HG03460 (cell line): ENCODE measurements around the gene CDK3.
"Not testable (repeated sequence)": the region's sequence is repeated elsewhere in the genome, so short reads cannot be mapped to it uniquely, and the experiment has no call there.

Experiments
- ATAC-seq: cut with Tn5 transposase; IDR thresholded peaks from one replicate; pipeline ENCODE4 v1.9.1; 2021; ENCODE audit not compliant: unreplicated experiment

Gene CDK3

DNA sequence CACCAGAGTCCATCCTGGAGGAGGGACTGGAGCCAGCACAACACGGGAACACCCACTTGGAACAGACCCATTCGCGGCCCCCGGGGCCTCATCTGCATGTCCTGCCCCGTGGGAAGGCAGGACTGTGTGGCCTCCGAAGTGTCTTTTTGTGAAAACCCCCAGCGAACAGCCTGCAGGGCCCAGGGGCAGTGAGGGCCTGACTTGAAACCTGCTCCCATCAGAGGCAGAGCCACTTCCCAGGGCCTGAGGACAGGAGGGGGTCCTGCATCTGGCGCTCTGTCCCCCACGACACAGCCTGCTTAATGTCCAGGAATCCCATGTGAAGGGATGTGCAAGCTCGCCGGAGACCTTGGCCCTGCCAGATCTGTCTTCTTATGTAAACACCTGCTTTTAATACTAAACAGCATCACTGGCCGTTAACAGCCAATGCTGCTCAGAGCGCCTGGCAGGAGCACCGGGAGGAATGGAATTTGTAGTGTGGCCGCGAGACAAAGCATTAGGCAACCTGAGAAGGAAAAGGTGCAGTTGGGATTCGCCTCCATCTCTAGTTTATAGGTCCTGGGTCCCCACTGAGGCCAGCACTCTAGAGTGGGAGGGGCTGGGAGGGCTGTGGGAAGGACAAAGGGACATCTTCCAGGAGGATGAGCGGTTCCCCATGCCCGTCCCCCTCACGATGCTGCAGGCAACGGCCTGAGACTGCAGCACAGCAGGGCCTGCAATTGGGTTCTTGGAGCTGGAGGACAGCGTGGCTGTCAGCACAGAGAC lies 36.0 kb downstream of the CDK3 start:
- no peak for ATAC-seq

DNA sequence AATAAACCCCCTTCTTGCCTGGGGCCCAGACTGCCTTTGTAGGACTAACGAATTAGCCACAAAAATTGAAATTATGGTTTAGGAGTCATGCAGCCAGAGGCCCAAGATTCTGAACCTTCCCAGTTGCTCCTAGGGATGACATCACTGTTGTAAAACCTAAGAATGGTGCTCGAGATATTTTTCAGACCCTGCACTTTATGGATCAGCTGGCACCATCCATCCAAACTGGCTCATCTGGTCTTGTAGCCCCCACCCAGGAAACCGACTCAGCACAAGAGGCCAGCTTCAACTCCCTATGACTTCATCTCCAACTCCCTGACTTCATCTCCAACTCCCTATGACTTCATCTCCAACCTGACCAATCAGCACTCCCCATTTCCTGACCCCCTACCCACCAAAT lies 37.4 kb downstream of the CDK3 start:
- ATAC-seq: no peak

DNA sequence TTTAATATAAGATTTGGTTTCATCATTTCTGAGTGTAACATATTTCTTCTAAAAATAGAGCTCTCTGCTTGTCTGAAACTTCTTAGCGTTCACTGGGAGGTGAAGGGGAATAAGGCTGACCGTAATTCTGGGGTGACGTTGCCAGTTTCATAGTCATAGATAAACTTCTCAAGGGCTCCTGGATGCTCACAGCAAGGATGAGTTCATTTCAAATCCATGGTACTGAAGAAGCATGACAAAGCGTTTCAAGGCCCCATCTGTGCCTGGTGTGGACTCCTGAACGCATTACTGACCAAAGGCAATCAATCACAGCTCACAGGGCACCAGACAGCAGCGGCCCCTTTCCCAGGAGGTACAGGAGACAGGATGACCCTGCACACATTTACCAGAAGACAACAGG lies 38.5 kb downstream of the CDK3 start:
- ATAC-seq: no peak

DNA sequence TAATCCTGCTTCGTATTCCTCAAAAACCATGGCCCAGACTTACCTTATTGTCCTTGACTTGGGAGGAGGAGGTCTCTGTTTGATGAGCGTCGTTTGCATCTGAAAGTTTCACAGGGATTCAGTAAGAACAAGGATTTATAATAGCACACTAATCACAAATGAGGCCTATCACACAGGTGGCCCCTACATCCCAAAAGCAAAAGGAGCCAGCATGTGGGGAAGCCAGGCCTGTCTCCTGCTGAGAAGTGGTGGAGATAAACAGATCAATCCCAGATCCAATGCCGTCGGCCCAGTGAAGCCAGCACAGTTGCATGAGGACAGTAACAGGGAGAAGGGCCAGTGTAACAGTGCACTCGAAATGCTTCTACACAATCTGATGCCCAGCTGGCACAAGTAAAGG lies 39.7 kb downstream of the CDK3 start:
- no peak for ATAC-seq

DNA sequence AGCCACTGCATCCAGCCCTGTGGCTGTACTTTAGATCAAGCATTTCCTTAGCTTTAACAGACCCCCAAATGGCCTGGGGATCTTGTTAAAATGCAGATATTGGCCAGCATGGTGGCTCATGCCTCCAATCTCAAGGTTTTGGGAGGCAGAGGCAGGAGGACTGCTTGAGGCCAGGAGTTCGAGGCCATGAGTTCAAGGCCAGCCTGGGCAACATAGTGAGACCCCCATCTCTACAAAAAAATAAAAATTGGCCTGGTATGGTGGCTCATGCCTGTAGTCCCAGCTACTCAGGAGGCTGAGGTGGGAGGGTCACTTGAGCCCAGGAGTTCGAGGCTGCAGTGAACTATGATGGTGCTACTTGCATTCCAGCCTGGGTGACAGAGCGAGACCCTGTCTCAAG lies 42.2 kb downstream of the CDK3 start:
- ATAC-seq: not testable (repeated sequence)

DNA sequence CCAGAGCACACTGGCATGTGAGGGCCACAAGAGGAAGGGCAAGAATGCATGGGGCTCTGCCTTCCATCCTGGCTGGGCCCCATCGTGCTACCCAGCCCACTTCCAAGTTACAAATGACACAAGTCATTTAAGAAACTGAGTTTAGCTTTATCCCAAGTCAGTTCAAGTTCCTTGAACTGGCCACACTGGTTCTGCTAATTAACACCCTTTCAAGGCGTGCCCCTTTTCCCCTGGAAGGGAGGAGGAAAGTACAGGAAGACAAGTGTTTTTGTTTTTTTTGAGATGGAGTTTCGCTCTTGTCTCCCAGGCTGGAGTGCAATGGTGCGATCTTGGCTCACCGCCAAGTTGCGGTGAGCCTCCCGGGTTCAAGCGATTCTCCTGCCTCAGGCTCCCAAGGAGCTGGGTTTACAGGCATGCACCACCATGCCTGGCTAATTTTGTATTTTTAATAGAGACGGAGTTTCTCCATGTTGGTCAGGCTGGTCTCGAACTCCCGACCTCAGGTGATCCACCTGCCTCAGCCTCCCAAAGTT lies 43.9 kb downstream of the CDK3 start:
- ATAC-seq: not testable (repeated sequence)

DNA sequence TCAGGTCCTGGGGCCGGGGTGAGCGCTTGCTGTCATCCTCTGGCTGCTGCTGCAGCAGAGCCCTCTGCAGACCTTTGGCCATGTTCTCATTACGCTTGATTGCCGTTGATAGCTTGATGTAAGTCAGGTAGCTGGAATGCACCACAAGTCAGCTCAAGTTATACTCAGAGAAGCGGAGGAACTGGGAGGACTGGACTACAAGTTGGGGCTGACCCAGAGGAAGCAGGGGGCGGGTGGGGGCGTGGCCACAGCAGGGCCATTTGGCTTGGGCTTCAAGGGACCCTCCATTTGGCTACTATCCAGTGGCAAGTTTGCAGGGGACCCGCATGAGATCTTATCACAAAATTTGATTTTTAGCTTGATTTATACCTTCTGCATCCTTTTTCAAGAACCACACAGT lies 45.4 kb downstream of the CDK3 start:
- ATAC-seq: no peak

DNA sequence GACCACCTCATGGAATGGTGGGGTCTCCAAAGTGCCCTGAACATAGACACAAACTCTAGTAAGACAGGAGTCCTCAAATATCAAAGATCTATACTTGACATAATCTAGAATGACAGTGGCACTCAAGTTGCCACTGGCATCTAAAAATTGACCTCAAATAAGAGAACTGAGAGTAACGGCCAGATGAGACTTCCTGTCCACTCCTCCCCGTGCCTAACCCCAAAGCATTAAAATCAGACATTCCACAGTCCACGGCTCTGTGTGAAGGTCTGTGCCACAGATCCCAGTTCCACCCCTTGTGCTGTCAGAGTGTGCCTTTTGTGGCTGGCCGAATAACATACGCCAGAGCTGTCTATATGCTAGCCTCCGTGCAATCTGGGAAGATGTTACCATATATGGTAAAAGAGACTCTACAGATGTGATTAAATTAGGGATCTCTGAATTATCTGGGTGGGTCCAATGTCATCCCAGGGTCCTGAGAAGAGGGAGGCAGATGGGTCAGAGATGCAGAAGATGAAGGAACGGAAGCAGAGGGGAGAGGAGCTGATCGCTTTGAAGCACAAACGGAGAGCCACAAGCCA lies 47.5 kb downstream of the CDK3 start:
- no peak for ATAC-seq

DNA sequence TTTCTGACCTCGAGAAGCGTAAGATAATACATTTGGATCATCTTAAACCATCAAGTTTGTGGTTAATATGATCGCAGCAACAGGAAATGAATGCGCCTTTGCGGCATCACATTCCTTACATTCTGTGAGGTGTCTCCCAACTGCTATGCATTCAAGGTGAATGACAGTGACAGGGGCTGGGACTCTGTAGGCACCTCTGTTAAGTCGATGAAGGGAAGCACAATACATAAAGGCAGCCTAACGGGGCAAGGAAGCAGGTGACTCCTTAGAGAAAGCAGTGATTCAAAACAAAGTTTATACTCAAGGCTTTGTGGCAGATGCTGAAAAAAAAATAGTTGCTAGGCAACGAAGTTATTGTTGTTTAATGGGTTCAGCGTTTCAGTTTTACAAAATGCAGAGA lies 48.1 kb downstream of the CDK3 start:
- no peak for ATAC-seq

DNA sequence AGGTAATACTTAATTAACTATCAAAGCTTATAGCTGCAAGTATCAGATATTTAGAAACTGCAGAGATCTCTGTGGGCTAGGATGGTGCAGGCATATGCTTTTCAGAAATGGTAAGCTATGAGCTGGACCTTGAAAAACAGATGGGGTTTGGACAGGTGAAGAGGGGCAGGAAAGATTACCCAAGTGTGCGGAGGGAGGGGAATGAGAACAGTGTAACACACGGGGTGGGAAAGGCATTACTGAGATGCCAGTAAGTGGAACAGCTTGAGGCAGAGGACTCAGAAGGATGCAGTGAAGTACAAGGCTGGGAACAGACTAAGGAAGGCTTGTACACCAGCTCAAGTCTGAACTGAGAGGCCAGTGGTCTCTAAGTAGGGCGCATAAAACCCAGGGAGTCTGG lies 48.6 kb downstream of the CDK3 start:
- no peak for ATAC-seq

DNA sequence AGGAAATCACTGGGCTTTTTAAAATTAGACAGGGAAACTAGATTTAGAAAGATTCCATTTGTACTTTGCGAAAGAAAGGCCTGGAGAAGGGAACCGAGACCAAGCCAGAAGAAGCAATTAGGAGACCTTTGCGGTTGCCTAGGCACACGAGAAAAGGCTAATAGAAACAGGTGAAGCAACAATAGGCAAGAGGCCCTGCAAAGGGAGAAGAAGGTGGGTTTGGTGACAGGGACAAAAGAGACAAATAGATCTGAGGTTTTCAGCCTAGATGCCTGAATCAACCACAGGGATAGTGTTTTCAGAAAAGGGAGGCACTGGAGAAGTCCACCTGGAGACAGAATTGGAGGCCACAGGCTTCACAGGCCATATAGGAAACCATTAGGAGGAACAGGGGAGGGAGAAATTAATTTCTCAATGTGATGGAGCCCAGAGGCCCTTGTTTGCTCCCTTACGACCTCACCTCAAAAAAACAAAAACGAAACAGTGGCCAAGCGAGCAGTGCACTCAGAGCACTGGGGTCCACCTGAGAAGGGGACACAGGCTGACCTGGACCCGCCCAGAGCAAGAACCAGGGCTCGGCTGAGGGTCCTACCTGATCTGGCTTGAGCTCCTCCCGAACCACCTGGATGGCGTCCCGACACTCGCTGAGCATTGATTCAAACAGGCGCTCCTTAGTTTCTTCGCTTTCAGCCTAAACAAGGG lies 49.3 kb downstream of the CDK3 start:
- ATAC-seq: no peak

DNA sequence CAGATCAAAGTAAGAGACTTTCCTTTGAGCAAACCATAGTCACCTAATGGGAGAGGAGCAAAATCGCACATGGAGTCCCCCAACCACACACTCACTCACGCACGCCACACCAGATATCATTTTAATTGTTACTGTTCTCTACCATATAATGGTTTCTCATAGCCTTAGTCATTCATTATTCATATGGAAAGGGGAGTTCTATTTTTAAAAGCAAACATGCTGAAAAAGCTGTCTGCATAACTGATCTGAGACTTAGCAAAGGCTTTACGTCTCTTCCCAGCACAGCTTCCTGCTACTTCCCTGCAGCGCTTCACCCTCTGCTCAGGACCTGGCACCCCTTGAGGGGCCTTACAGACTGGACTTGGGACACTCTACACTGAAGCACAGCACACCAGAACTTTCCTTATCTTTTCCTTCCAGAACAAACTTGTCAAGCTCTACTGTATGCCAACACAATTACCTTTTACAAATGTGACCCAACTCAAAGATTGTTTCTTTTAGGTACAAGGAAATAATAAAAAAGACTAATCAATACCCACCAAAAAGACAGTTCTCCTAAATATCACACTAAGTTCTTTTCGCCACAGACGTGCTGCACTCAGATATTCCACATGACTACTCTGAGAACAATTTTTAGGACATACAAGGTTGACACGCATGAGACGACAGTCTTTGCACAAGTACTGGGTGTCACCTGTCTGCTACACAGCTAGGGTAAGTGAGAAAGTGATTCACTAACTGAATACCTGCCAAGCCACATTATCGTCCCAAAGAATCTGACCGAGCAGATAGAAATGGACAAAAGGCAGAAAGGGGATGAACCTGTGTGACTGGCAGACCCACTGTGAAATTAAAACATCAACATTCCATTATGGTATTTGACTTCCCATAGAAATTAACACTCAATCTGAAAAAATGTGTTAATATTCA lies 50.1 kb downstream of the CDK3 start:
- no peak for ATAC-seq

DNA sequence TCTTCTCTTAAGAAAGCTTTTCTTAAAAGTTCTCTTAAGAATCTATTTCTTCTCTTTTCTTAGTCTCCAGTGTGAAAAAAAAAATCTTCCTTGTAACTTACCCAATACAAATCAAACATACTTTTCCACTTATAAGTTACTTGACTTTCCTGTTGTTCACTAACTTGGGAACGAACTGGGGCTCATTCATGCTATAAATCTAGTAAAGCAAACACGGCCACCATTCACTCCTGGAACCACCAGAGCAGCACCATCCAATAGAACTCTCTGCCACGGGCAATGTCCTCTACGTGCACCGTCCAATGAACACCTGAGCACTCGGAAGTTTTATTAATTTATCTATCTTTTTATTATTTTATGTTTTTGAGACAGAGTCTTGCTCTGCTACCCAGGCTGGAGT lies 50.9 kb downstream of the CDK3 start:
- ATAC-seq: no peak

DNA sequence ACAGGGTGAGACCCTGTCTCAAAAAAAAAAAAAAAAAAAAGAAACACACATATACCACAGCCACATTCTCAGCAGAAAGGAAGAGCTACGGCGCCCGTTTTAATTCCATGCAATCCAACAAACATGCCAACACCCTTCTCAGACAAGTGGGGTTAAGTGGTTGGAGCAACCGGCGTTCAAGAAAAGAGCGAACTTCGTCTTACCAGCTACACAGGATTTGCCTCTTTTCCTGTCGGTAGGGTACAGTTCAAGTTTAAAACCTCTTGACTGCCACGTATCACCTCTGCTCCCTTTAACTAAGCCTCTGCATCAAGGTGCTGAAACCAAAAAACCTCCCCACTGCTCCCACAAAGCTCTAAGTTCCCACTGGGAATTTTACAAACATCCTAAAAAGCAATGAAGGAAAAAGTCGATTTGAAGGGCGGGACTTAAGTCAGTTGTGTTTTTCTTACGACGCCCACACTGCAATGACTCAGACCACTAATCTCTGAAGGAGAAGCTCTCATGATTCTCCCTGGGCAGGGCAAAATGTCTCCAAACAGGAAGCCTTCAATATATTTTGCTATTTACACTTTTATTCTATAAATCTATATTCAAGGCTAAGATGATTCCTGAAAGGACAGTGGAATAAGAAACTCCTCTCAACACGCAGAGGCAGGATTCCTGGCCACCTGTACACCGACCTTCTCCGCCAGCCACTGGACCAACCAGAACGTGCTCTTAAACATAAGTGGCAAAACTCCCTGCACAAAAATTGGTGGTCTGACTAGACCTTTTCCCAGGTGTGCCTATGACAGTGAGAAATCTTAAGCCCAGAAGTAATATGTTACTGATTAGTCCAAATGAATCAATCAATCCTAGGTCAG lies 52.8 kb downstream of the CDK3 start:
- no peak for ATAC-seq

DNA sequence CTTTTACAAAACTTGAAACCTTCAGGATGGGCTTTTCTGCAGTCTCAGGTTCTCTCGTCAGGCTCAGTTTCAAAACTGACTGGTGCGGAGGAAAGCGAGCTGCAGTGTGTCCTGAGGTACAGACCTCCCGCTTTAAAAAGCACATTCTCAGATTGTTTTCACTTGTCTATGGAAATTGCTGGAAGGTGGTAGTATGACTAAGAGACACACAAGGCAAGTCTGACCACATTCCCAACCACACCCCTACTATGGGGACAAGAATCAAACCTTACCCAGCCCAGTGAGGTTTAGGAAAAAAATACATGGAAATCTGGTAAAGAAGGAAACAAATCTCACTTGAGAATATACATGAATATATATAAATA lies 53.4 kb downstream of the CDK3 start:
- no peak for ATAC-seq
